ENCODE measurements around the gene TF.

The TF gene

DNA sequence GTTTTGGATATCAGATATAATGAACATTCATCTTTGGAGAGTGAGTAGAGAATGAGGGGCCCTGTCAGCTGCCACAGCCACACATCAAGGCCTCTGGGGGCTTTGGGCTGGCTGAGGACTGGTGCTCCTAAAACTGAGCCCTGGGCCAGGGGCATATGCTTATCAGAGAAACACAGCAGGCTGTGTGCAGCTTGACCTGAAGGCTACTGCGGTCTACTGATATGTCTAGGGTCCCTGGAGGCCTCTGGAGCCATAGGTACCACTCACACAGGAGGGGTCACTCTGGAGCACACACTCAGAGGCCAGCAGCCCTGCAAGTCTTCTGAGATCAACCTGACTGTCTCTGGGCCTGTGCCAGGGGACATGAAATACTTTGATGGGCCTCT lies 7.6 kb downstream of the TF start:
- no peak for TF ChIP-seq MYC (IDR thresholded peaks at IDR 0.05; ENCODE audit: low read depth, low read length)
- no peak for TF ChIP-seq POLR2A (IDR thresholded peaks at IDR 0.05; ENCODE audit: extremely low read depth, insufficient read length)
- no peak for DNase-seq (ENCODE audit: low read depth)
- no peak overlapping the region for H3K4me3 ChIP-seq (ENCODE audit: low read depth, low read length)

DNA sequence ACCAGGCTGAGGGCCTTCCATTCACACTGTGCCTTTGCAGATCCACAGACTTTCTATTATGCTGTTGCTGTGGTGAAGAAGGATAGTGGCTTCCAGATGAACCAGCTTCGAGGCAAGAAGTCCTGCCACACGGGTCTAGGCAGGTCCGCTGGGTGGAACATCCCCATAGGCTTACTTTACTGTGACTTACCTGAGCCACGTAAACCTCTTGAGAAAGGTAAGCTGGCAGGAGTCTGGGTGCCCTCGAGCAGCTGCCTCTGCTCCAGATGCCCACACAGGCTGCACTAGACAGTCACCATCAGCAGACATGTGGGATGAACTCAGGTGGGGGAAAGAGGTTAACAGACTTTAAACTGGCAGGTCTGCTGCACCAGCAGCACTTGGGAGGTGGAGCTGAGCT lies 8.3 kb downstream of the TF start:
- DNase-seq (ENCODE audit: low read depth) = no peak
- TF ChIP-seq, protein P1, sequence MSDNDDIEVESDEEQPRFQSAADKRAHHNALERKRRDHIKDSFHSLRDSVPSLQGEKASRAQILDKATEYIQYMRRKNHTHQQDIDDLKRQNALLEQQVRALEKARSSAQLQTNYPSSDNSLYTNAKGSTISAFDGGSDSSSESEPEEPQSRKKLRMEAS (IDR thresholded peaks at IDR 0.05; ENCODE audit: low read depth, low read length) = no peak
- TF ChIP-seq POLR2A (IDR thresholded peaks at IDR 0.05; ENCODE audit: extremely low read depth, insufficient read length) (no peak), MYC (IDR thresholded peaks at IDR 0.05; ENCODE audit: low read depth, low read length) (no peak)
- TF ChIP-seq, protein P2, sequence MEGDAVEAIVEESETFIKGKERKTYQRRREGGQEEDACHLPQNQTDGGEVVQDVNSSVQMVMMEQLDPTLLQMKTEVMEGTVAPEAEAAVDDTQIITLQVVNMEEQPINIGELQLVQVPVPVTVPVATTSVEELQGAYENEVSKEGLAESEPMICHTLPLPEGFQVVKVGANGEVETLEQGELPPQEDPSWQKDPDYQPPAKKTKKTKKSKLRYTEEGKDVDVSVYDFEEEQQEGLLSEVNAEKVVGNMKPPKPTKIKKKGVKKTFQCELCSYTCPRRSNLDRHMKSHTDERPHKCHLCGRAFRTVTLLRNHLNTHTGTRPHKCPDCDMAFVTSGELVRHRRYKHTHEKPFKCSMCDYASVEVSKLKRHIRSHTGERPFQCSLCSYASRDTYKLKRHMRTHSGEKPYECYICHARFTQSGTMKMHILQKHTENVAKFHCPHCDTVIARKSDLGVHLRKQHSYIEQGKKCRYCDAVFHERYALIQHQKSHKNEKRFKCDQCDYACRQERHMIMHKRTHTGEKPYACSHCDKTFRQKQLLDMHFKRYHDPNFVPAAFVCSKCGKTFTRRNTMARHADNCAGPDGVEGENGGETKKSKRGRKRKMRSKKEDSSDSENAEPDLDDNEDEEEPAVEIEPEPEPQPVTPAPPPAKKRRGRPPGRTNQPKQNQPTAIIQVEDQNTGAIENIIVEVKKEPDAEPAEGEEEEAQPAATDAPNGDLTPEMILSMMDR (IDR thresholded peaks at IDR 0.05; ENCODE audit: low read depth, low read length) = no peak
- H3K4me3 ChIP-seq (ENCODE audit: low read depth, low read length) = no peak overlapping the region

DNA sequence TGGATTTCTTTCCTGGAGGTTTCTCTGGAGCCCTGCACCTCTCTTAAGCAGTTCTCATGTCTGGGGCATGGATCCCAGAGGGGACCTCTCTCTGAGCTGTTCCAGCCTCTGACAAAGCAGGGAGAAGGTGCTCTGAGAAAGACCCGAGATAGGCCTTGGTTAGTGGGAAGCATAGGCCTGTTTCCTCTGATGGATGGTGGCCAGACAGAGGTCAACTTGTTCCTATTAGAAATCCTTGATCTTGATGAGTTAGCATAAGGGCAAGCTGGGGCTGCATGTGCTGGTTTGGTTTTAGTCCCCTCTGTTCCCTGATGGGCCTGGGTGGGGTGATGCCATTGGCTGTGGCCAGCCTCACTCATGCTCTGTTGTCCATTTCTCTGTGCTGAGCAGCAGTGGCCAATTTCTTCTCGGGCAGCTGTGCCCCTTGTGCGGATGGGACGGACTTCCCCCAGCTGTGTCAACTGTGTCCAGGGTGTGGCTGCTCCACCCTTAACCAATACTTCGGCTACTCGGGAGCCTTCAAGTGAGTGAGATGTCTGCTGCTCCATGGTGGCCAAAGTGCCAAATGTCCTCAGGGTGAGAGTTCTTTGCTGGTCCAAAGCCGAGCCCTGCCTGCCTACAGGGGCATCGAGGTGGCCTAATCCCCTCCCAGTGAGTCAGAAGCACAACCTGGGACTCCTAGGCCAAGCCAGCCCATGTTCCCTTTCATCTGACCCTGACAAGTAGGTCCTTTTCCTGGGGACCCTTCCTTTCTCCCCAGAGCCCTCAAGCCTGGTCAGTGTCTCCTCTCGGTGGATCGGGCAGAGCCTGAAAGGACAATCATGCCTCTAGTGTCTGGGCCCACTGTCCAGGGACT lies 9.0 kb downstream of the TF start:
- TF ChIP-seq, protein P2 (IDR thresholded peaks at IDR 0.05; ENCODE audit: low read depth, low read length) = no peak
- TF ChIP-seq MYC (IDR thresholded peaks at IDR 0.05; ENCODE audit: low read depth, low read length) (no peak), POLR2A (IDR thresholded peaks at IDR 0.05; ENCODE audit: extremely low read depth, insufficient read length) (no peak)
- TF ChIP-seq, protein P1 (IDR thresholded peaks at IDR 0.05; ENCODE audit: low read depth, low read length) = no peak
- no peak overlapping the region for H3K4me3 ChIP-seq (ENCODE audit: low read depth, low read length)
- no peak for DNase-seq (ENCODE audit: low read depth)

DNA sequence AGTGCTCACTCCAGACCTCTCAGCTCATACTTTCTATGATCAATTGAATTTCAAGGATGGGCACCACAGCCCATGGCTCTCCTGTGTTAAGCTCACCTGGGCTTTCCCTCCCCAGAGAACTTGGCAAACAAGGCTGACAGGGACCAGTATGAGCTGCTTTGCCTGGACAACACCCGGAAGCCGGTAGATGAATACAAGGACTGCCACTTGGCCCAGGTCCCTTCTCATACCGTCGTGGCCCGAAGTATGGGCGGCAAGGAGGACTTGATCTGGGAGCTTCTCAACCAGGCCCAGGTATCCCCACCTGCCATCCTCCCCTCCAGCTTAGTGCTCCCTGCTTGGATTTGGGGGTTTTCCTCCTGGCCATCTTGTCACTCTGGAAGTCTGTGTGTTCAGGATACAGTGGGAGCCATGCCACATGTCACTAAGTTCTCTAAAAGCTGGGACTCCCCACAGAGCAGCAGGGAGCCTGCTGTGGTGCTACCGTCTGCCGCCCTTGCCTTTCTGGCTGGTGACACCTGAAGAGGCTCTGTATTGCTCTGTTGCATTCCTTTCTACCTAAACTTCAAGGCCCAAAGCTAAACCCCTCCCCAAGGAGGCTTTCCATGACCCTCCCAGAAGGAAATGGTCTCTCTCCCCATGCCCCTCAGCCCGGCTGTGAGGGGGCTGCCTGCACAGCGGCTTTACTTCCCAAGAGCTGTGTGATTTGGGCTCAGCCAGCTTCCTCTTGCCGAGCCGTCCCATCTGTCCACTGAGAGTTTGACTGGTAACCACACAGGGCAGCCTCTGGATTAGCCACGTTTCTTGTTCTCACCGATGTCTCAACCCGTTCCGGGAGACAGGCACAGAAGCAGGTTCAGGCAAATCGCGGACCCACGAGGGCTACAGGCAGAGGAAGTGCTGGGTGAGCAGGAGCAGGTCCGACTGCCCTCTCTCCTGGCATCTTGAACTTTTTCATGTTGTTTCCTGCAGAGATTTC lies 10.8 kb downstream of the TF start:
- no peak for DNase-seq (ENCODE audit: low read depth)
- no peak overlapping the region for H3K4me3 ChIP-seq (ENCODE audit: low read depth, low read length)
- TF ChIP-seq, protein P1 (IDR thresholded peaks at IDR 0.05; ENCODE audit: low read depth, low read length) = no peak
- TF ChIP-seq MYC (IDR thresholded peaks at IDR 0.05; ENCODE audit: low read depth, low read length) = no peak

DNA sequence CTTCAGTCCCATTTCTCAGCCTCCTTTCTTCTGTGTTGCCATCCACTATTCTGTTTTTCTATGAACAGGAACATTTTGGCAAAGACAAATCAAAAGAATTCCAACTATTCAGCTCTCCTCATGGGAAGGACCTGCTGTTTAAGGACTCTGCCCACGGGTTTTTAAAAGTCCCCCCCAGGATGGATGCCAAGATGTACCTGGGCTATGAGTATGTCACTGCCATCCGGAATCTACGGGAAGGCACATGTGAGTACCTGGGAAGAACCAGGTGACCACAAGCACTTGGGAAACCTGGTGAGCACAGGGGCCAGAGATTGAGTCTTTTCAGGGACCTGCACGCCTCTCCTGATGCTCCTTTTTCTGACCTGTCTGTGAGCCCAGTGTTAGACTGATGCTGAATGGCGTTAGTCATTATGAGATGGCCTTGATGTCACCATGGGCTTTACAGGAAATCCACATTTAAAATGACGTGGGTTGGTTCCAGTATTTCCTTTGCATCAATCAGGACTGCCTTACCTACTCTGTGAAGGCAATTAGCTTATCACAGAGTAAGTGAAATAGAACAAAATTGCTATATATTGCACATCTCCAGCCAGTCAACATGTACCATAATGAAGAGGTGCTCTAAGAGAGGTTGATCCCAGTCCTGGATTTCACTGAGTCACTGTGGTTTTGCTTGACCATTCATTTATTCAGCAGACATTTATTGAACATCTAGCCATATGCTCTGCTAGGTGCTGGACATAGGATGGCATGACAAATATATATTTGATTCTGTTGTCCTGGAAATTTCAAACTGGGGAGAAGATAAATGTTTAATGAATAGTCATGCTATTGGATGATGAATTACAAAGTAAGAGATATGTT lies 11.7 kb downstream of the TF start:
- H3K4me3 ChIP-seq (ENCODE audit: low read depth, low read length) = no peak overlapping the region
- TF ChIP-seq, protein P1 (IDR thresholded peaks at IDR 0.05; ENCODE audit: low read depth, low read length) = no peak
- TF ChIP-seq, protein P2 (IDR thresholded peaks at IDR 0.05; ENCODE audit: low read depth, low read length) = no peak
- TF ChIP-seq MYC (IDR thresholded peaks at IDR 0.05; ENCODE audit: low read depth, low read length) = no peak
- TF ChIP-seq POLR2A (IDR thresholded peaks at IDR 0.05; ENCODE audit: extremely low read depth, insufficient read length) = no peak
- DNase-seq (ENCODE audit: low read depth) = no peak

DNA sequence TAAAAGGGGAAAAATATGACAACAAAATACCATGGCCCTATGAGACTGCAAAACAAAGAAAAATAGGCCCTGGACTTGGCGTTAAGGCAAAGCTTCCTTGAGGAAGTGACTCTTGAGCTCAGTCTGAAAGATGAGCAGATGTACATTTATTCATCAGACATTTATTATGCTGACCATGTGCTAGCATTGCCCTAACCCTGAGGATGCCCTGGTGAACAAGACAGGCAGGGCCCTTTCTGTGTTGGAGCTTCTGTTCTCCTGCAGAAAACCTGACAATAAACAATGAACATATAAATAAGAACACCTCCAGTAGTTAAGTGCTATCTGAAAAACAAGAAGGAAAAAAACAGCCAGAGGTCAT lies 12.4 kb downstream of the TF start:
- no peak for TF ChIP-seq POLR2A (IDR thresholded peaks at IDR 0.05; ENCODE audit: extremely low read depth, insufficient read length)
- no peak overlapping the region for H3K4me3 ChIP-seq (ENCODE audit: low read depth, low read length)
- no peak for DNase-seq (ENCODE audit: low read depth)
